Suppressor macrophage treated with lipopolysaccharide for 4 hours (primary cell): Measurements from ENCODE around the gene OR5AU1.

Experiments used
- DNase-seq: peaks from one replicate; pipeline ENCODE4 v3.0.0-alpha.2; 2020

The OR5AU1 gene

DNA sequence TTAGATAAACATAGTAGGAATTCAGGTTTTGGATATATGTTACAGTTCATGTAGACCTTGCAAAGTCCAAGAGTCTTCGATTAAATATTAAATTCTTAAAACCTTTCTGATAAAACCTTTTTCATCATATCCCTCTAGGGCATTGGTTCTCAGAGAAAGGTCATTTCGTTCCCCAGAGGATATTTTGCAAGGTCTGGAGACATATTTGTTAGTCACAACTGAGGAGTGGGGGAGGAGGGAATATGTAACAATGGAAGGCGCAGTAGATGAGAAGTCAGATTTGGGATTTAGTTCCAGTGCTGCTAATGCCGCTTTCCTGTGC, 49.7 kb downstream of the OR5AU1 start:
- peak; percentile 82 for DNase-seq

GRCh38 chr14:21105095-21105494, 50.8 kb downstream of the OR5AU1 start:
- peak; percentile 18 for DNase-seq
